Mucosa of gallbladder (tissue), 1 donor: ENCODE results near the gene GPR17. TPM values are rescaled to one million over a fixed set of nuclear protein-coding genes. Genes with fewer than 3 reads are reported as not detected.
A peak's percentile ranks its signal among the peaks of the same experiment; 100 is the strongest.

Experiments
- DNase-seq: peaks from one replicate; pipeline ENCODE4 v3.0.0-alpha.2; 2020; ENCODE audit warnings: low spot score
- total RNA-seq: library from RNA; stranded (reverse); gene quantifications from one replicate; pipeline ENCODE4 v1.2.1, GENCODE V29; 2021
- donor health status: DM: no; HTN: no; CAD: no.

The GPR17 gene
- total RNA-seq, 1 donor from 2014 or later: 0.17 TPM

DNA sequence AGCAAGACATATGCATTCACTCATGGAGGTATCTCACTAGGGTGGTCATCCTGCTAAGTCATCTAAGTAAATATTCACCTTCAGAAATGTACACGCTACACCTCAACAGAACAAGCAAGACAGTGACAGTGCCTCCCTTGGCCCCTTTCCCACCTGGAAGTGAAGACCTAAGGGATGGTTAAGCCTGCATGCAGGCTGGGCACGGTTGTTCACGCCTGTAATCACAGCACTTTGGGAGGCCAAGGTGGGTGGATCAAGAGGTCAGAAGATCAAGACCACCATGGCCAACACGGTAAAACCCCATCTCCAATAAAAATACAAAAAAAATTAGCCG lies 25.0 kb downstream of the GPR17 start:
- DNase-seq: peak; percentile 6

DNA sequence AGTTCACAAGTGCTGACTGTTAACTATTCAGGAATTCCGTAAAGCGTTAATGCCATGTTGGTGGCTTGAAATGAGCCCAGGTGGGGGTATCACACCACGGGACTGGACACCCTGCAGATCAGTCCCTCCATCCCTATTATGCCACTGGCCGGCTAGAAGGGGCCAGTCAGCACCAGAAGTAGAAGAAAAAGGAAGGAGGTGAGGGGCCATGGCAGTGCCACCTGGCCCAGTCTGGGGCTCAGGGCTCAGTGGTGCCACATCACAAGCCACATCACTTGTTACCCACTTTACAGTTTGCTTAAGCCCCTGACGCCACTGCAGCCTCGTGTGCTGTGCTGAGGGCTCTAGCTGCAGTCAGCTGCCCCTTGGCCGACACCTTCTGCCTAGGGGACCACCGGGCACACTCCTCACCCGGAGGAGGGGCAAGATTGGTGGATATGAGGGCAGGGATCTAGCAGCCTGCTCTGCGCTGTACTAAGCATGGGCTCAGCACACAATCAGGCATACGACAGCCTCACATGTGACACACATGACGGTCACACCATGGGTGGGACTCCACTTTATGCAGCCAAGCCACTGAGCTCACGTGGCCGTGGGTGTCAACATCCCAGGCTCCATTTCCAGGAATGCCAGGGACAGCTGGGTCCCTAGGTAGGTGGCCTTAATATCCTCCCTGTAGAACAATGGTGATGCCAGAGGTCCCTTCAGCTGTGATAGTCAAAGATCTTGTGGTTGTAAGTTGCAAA lies 25.8 kb downstream of the GPR17 start:
- DNase-seq: peak; percentile 8

DNA sequence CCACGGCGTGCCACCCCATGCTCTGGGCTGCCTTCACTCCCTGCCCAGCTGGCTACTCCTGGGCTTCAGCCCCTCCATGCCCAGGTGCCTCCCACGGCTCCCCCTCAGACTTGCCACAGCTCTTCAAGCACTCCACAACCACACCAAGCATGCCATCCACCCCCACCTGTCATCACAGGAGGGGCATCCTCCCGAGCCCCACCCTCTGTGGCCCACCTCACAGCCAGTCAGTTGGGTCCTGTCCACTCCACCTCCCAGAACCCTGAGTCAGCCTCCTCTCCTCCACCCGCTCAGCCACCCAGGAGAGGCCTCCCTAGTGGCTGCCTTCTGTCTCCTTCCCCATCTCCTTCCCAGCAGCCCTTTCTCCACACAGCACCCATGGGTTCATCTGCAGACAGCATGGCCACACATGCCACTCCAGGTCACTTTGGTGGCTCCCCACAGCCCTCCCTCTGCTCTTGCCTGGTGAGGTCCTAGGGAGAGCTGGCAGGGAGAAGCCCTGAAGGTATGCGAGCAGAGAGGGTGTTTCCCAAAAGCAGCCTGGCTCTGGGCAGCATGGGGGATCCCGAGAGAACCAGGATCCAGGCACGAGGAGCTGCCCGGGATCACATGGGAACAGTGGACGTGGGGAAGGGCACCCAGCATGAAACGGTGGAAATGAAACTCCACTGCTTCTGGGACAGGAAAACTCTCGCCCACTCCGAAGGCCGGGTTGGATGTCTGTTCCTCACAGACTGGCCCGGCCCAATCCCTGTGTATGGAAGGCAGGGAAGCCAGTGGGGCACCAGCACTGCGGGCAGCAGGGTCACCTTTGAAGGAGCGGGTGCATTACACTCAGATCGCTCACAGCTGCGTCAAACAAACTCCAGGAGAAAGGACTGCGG lies 26.6 kb downstream of the GPR17 start:
- DNase-seq: peak; percentile 9

DNA sequence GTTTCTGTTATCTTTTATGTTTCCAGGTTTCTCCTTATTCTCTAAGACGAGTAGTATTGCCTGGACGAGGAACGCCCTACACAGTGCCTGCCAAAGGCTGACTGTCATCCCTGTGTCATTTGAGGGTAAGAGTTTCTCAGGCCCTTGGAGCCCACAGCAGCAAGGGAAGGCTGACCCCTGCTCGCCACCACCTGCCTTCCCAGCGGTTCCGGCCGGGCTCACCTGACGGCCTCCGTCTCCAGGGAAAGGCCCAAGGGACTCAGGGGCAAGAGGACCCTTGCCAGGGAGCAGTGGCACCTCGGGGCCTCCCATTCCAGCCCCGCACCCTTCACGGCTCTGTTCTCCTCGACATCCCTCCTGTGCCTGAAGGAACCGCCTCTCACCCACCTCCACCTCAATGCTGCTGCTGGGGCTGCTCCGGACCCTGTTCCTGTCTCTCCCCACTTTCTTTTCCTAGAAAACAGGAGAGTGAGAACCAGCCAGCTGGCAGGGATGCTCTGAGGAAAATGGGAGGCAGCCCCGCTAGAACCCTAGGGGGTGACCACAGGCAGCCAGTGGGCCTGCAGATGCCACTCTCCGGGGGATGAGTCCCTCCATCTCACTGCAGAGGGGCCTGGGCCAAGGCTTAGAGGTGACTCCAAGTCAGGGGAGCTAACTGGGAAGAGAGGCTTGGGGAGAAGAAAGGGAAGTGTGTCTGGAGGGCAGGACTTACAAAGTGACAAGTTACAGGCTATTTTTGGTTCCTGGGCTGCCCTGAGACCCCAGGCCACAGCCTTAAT lies 27.5 kb downstream of the GPR17 start:
- DNase-seq: peak; percentile 9

DNA sequence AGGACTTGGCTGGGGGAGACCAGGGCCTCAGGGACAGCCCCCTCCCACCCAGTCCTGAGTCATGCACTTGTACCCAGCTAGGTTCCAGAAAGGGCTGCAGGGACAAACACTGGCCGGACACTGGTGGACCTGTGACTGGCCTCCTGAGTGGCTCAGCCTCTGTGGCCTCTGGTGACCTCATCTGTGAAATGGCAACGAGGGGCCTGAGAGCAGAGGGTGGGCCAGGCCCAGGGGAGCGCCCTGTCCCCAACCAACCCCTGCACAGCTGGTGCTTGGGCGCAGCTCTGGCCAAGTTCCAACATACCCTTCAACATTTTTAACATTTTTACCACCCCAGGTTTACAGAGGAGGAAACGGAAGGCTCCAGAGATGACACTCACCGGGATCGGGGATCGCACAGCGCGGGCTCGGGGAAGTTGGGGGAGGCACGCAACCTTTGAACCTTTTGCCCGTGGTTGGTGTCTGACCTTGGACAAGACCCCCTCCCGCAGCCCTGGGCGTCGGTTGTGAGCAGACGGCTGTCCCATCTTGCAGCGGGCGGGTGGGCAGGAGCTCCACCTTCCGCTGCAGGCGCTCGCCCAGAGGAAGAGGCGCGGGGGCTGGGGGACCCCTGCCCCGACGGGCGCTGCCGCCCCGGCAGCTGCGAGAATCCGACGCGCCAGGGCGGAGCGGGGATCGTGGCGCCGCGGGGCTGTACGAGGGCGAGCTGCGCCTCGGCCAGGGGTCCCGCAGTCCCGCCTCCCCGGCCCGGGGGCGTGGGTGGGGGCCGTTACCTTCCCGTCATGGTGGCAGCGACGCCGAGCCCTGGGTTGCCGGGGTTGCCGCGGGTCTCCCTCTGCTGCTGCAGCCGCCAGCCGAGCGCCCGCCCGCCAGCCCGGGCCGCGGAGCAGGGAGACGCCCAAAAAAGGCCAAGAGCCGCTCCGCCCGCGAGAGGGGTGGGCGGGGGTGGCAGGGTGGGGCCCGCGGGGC lies 28.6 kb downstream of the GPR17 start:
- DNase-seq: peak; percentile 10

DNA sequence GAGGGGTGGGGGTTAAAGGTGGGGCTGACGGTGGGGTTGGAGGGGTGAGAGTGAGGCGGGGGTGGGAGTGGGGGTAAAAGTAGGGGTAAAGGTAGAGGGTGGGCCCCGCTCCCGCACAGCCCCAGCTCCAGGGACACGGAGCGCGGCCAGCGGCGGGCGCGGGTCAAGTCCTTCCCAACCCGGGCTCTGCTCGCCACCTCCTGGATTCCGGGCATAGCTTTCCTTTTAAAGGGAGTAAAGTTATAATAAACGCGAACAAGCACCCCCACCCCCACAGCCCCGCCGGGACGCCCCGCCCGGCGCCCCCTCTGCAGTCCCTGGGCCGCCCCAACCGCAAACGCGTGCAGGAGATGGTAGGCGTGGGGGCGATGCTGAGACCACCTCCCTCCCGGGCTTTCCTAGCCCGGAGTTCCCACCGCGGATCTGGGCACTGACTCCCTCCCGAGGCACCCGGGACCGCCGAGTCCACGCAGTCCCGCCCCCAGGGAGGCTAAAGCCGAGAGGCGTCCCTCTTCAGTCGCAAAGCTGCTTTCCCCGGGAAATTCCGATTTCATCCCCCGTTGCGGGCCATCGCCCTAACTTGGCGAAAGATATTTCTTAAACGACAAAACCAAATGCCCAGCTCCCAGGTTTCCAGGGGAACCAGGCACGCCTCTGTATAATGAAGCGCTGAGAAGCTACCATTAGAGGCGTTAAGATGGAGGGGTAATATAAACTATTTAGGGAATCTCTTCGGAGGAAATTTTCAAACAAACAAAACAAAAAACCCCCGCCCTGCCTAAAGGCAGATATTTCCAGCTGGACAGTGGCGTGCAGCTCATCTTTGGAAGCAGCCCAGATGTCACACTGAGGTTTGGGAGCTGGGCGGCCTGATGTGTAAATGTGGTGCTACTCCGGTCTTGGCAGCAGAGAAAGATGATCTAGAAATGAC lies 29.6 kb downstream of the GPR17 start, which contains the start of gene LIMS2:
Gene LIMS2 (minus strand): TSS at position 200 of the 931 bp plus-strand sequence. CDS start 506 bp downstream, outside the sequence.
- DNase-seq: no peak

DNA sequence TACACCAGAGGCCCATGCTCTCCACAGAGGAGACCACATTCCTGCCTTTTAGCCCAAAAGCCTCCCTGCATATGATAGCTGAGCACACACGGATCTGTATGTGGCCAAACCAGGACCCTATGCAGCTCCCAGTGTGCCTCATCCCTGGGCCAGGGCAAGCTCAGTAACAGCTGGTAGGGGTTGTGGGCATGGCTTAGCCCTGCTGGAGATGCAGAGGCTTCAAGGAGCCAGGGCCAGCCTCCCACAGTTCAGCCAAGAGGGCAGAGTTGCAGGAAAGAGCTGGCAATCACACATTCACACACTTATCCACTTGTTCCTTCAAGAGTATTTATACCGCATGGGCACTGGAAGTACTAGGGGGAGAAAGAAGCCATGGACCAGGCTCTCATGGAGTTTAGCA lies 31.0 kb downstream of the GPR17 start:
- DNase-seq: no peak

DNA sequence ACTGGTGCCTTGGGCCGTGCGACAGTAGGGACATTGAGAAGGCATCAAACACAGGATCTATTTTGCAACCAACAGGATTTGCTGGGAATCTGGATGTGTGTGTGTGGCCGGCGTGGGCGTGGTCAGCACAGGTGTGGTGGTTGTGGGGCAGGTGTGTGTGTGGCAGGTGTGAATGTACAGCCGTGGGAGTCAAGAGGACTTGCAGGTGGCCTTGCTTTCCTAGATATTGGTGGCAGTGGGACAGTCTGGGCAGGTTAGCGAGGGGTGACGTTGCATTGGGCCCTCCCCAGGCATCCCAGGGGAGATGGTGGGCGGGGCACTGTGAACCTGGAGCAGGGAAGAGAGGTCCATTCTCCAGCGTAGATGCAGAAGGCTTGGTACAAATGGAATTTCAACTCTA lies 32.6 kb downstream of the GPR17 start:
- DNase-seq: no peak

DNA sequence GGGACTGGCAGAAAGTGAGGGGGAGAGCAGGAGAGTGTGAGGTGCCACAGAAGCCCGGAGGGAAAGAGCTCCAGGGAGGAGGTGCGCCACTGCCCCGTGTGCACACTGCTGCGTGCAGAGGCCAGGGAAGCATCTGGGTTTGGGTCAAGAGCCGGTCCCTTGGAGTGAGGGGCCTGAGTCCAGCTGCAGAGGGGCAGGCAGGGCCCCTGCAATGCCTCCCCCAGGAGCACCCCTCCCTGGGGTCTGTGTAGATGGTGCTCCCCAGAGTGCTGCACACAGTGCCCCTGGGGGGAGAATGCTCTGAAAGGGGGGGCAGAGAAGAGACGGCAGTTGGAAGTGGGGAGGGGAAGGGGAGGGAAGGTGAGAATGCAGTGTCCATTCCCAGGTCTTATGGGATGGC lies 33.0 kb downstream of the GPR17 start:
- DNase-seq: no peak

DNA sequence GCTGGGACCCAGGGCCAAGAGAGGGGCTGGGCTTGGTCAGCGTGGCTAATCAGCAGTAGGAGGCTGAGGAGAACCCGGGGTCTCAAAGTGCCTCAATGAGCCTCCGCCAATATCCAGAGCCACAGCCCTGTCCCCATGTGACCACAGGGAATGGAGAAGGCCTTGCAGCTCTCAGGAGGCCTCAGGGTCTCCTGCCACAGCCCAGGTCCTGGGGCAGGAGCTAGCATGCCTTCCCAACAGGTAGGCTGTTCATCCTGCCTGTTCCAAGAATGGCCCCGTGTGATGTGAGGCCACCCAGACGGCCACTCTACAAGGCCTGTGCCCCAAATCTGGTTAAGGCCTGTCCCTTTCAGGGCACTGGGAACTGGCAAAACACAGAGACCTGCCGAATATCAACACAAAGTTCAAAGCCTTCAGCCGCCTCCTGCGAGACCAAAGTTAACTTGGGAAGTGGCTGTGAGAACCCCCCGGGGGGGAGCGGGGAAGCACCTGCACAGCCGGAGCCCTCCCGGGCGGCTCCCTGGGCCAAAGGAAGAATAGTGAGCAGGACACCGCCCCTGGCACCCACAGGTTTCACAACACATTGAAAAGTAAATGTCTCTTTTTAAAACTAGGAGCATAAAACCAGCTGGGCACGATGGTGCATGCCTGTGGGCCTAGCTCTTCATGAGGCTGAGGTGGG lies 33.9 kb downstream of the GPR17 start:
- peak; percentile 6 for DNase-seq

DNA sequence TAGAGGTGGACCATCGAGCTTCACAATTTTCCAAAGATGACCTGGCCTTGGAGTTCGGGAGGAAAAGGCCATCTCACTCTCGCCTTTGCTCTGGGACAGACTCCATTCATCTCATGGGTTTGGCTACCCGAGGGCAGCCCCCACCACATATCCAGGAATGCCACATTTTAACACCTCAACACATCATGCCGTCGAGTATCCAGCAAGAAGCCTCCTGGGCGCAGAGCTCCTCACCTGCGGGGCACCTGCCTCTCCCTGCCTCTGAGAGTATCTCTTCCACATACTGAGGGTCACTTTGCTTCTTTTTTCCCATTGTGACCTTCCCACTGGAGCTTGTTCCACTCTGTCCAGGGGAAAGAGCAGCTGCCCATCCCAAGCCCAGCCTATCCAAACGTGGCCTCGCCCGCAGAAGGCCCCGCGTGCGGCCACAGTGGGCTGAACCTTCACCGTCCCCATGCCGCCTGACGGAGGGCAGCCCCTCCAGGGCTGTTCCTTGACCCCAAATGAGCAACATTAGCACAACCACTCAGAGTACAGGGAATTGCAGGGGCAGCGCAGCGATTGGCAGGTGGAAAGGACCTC lies 34.8 kb downstream of the GPR17 start:
- DNase-seq: no peak

DNA sequence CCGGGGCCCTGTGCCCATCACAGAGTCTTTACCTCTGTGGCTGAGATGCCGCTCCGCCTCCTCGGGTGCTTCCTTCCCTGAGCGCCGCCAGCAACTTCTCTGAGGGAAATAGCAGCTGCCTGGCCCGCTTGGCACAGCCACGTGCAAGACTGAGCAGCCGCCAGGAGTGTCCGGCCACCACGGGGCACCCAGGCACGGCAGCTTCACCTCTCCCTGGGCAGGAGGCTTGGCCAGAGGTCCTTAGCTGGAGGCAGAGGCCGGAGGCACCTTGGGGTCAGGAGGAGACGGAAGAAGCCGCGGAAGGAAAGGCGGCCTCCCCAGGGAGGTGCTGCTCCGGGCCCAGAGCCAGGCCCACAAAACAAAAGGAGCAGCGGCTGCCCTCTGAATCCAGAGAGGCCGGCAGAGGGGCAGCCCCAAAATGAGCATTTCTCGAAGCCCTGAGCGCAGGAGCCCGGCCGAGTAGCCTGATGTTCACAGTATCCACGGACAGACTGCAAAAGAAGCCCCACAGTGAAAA lies 35.4 kb downstream of the GPR17 start:
- DNase-seq: no peak

DNA sequence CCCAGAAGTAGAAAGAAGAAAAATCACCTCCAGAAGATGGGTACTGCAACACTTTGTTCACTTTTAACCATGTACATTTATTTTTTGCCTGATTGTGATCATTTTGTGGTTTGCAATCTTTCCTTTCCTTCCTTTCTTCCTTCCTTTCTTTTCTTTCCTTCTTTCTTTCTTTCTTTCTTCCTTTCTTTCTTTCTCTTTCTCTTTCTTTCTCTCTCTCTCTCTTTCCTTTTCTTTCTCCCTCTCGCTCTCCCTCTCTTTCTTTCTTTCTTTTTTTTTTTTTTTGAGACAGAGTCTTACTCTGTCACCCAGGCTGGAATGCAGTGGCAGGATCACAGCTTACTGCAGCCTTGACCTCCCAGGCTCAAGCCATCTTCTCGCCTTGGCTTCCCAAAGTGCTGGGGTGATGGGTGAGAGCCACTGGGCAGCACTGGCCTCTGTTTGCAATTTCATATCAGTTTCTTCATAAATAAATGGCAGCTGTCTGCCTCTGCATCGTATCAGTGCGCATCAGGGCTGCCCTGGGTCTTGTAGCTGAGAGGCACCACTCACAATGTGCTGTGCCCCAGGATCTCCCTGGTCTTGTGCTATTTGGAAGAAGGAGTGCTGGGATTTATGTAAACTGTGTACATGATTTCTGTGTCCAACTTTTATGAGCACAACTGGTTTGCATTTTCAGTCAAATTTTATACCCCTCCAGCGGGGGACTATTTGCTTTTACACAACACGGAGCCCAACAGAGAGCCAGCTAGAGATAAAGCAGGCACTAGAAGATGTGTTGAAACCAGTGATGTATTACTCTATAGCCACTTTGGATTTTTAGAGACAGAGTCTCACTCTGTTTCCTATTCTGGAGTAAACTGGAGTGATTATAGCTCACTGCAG lies 36.3 kb downstream of the GPR17 start:
- no peak for DNase-seq

DNA sequence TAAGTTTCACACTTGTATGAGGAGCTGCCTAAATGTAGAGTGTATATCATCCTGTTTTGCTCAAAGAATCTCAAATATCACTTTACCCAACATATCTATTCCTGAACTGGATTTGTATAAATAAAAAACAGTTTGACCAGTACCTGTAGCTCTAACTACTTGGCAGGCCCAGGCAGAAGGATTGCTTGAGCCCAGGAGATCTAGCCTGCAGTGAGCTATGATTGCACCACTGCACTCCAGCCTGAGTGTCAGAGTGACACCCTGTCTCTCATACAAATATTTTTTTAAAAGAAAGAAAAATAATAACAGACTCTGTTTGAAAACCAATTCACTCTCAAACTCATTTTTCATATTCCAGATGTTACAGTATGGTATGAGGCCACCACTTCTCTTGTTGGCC lies 37.1 kb downstream of the GPR17 start:
- no peak for DNase-seq

DNA sequence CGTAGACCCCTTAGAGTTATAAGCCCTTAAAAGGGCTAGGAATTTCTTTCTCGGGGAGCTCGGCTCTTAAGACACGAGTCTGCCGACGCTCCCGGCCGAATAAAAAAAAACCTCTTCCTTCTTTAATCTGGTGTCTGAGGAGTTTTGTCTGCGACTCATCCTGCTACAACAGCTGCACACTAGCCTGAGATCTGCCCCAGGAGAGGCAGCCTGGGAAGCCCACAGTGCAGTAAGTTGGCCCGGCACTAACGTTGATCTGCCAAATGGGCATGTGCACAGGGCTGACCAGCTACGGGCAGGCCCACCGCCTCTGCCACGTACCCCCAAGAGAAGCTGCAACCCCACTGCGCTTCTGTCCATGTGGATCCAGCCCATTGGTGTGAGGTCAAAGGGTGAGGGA lies 37.8 kb downstream of the GPR17 start:
- DNase-seq: no peak

DNA sequence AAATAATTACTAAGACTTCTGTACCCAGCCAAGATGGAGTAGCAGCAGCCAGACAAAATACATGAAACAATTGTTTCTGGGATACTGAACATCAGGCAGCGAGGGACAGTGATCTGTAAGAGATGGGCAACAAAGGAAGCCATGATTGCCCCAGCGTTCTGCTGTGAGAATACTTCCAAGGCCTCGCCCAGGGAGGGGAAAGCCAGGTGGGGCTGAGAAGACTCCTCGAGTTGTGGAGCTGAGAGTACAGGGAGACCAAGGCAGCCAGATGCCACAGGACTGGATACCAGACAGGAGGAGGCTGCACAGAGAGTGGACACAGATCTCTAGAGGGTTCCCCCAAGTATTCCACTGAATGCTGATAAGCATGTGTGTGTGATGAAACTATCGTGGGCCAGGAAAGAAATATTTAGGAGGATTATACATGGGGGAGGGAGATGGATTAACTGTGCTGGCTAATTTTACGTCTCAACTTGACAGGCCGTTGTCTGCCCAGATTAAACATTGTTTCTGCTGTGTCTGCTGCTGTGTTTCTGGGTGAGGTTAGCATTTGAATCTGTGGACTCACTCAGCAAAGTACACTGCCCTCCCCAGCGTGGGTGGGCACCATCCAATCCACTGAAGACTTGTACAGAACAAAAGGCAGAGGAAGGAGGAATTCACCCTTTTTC lies 39.6 kb downstream of the GPR17 start:
- no peak for DNase-seq

DNA sequence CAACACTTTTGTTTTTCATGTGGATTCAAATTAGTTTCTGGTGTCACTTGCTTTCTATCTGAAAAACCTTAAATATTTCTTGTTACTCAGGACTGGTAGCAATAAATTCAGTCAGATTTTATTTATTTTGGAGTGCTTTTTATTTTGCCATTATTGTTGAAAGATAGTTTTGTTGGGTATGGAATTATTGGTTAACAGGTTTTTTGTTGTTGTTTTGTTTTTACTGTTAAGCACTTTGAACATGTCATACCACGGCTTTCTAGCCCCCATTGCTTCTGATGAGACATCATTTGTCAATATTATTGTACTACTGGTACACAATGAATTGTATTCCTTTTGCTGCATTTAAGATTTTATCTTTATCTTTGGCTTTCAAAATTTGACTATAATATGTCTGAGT lies 42.5 kb downstream of the GPR17 start:
- DNase-seq: no peak
